HFF-Myc (cell line): ENCODE results near the gene CXCL16.

ENCODE experiments used
- DNase-seq: peaks from one replicate; pipeline ENCODE4 v3.0.0-alpha.2; 2011; ENCODE audit warnings: low read depth; ENCODE audit errors: extremely low read depth
- H3K4me3 ChIP-seq: replicated peaks from 2 replicates; pipeline ENCODE4 v1.5.1; 2011; ENCODE audit warnings: low read depth, mild to moderate bottlenecking, control low read depth, low read length
- CTCF ChIP-seq: IDR thresholded peaks from 2 replicates; pipeline ENCODE4 v1.5.1; 2012; ENCODE audit warnings: mild to moderate bottlenecking, low read depth, low read length, control low read depth; ENCODE audit errors: missing control alignments

CXCL16 gene

GRCh38 chr17:4739122-4740024 lies at the start of gene CXCL16, which contains the start of gene ZMYND15:
Gene CXCL16, minus strand, starts transcription at chr17:4739928. Its CDS starts 589 bp downstream, at chr17:4739339.
Gene ZMYND15, plus strand, starts transcription at chr17:4739833. Its CDS starts 716 bp downstream, at chr17:4740549.
- no peak for DNase-seq
- no peak for TF ChIP-seq CTCF

GRCh38 chr17:4788807-4789700 lies 49.3 kb upstream of the CXCL16 start, which contains the start of gene GLTPD2:
Gene GLTPD2, plus strand, starts transcription at chr17:4788964. Its CDS starts 48 bp downstream, at chr17:4789012.
- H3K4me3 ChIP-seq: peak within 1 kb of the TSS; percentile 63
- DNase-seq: no peak
- no peak for TF ChIP-seq CTCF

More at GRCh38 chr17:4739122-4740024, at the start of gene CXCL16, which contains the start of gene ZMYND15:
- H3K4me3 ChIP-seq: peak within 1 kb of the TSS; percentile 59

GRCh38 chr17:4788159-4788806 lies 48.6 kb upstream of the CXCL16 start:
- peak overlapping the region; percentile 63 for H3K4me3 ChIP-seq
- TF ChIP-seq CTCF: no peak
- DNase-seq: no peak

GRCh38 chr17:4786516-4786915 lies 46.8 kb upstream of the CXCL16 start:
- H3K4me3 ChIP-seq: no peak overlapping the region
- TF ChIP-seq CTCF: no peak
- DNase-seq: no peak

- H3K4me3 ChIP-seq: no peak within 1 kb of the TSS
- no peak for DNase-seq
- TF ChIP-seq CTCF: no peak
Observed at GRCh38 chr17:4786106-4786511, 46.4 kb upstream of the CXCL16 start, which contains the start of gene VMO1. Gene VMO1, minus strand, starts transcription at chr17:4786364. Its CDS starts 12 bp downstream, at chr17:4786352.
